ENCODE measurements around the gene PTK6. TPM values are rescaled to one million over a fixed set of nuclear protein-coding genes. Genes with fewer than 3 reads are reported as not detected.

Gene PTK6
- total RNA-seq, 2 experiments from 2014 or later = 0.13 to 2.0 TPM

DNA sequence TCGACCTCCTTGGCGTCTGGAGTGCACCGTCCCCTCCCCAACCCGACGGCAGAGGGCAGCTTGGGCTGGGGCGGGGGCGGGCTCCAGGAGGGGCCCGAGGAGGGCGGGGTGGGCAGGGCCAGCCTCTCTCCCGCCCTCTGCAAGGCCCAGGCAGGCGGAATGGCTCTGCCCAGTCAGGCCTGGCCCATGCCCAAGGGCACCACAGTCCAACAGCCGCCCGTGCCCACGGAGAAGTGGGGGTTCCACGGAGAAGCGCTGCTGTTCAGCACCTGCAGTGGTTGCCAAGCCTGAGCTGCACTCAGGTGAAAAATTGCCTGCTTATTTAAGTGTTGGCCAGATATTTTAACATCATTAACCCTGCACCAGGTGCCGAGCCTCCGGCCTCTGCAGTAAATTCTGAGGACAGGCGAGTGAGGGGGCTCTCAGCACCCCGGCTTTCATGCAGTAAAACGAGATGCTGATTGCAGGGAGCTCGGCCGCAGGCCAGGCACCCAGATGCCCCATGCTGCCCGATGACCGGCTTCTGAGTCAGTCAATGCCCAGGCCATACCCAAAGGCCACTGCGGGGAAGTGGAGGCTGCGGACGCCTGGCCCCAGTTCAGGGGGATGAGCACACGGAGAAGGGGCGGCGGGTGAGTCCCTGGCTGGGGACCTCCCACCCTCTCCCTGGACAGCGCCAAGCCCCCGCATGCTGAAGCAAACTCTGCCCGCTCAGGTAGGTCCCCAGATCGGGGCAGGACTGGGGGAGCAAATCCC lies 10.7 kb upstream of the PTK6 start, which contains the start of gene SRMS:
SRMS (minus strand) TSS at position 25 of the 756 bp plus-strand sequence. CDS start 286 bp downstream, outside the sequence.
- no peak within 1 kb of the TSS for H3K4me3 ChIP-seq (ENCODE audit: low read depth, low read length, poor library complexity, severe bottlenecking)
- no peak within 1 kb of the TSS for H3K27ac ChIP-seq (ENCODE audit: low read depth, low read length, poor library complexity, severe bottlenecking)
- no peak for DNase-seq (ENCODE audit: low spot score)
- no peaks in the 10 kb centered on the region for H3K36me3 ChIP-seq (ENCODE audit: insufficient read depth, low read length)
- H3K9me3 ChIP-seq (ENCODE audit: low read length) = no peaks in the 10 kb centered on the region
- H2AFZ ChIP-seq (ENCODE audit: low read length) = no peak within 1 kb of the TSS
- H3K4me2 ChIP-seq (ENCODE audit: low read length) = no peak within 1 kb of the TSS
- no peaks in the 10 kb centered on the region for H3K9me2 ChIP-seq (ENCODE audit: insufficient read depth, low read length)
- no peaks in the 10 kb centered on the region for H3K79me2 ChIP-seq (ENCODE audit: insufficient read depth, low read depth, low read length)
- H4K20me1 ChIP-seq (ENCODE audit: insufficient read depth, low read length) = no peaks in the 10 kb centered on the region
- POLR2A ChIA-PET = no interaction called here
- BruUV-seq (replicated peaks) = no TSS peak
- H3K4me1 ChIP-seq (ENCODE audit: insufficient read depth, low read length, poor library complexity, severe bottlenecking) = peaks cover 45% of the 10 kb centered on the region
- CTCF ChIA-PET (ENCODE audit: unreplicated experiment) = no interaction called here
- intact Hi-C loops (cut with micrococcal nuclease; ENCODE audit: unreplicated experiment) = no loop called here
- TF ChIP-seq EZH2phosphoT487 (IDR thresholded peaks at IDR 0.05; ENCODE audit: borderline replicate concordance, low read depth, low read length) (no peak), CTCF (conservative IDR thresholded peaks at IDR 0.05; ENCODE audit: low read length) (no peak)

DNA sequence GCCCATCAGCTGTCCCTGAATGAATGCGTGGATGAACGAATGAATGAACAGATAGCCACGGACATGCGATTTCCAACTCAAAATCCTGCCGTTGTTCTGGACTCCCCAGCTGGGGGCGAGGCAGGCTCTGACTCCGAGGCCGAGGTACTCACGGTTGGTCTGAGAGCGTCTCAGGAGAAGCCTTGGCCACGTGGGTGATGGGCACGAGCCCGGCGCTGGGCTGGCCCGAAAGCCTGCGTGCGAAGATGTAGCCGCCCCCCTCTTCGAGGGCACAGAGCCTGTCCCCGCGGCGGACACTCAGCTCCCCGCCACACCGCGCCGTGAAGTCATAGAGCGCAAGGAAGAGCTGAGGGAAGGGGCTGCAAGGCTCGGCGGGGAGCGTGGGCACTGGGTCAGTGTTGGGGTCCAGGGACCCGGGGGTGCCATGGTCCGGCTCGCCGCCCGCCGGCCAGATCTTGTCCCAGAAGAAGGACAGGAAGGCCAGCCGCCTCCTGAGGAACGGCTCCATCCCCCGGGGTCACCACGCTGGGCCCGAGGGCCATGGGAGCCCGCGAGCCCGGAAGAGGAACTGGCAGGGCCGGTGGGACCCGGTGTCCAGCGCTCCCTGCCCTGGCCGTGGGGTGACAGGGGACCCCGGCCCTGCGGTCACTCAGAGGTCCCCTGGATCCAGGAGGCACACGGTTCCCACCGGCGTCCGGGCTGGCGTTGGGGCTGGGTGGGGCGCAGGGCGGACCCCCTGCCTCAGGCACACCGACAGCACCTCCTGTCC lies 10.0 kb upstream of the PTK6 start:
- Histone ChIP-seq H2AFZ (ENCODE audit: low read length) (no peak overlapping the region), H3K4me1 (ENCODE audit: insufficient read depth, low read length, poor library complexity, severe bottlenecking) (peaks cover 44% of the 10 kb centered on the region), H3K36me3 (ENCODE audit: insufficient read depth, low read length) (no peaks in the 10 kb centered on the region), H3K4me2 (ENCODE audit: low read length) (no peak overlapping the region), H3K79me2 (ENCODE audit: insufficient read depth, low read depth, low read length) (no peaks in the 10 kb centered on the region), H3K9me3 (ENCODE audit: low read length) (no peaks in the 10 kb centered on the region), H4K20me1 (ENCODE audit: insufficient read depth, low read length) (no peaks in the 10 kb centered on the region), H3K4me3 (ENCODE audit: low read depth, low read length, poor library complexity, severe bottlenecking) (no peak overlapping the region), H3K9me2 (ENCODE audit: insufficient read depth, low read length) (no peaks in the 10 kb centered on the region), H3K27ac (ENCODE audit: low read depth, low read length, poor library complexity, severe bottlenecking) (no peak overlapping the region)
- CTCF ChIA-PET (ENCODE audit: unreplicated experiment) = no interaction called here
- intact Hi-C loops (cut with micrococcal nuclease; ENCODE audit: unreplicated experiment) = no loop called here
- no peak for DNase-seq (ENCODE audit: low spot score)
- no peak for TF ChIP-seq EZH2phosphoT487 (IDR thresholded peaks at IDR 0.05; ENCODE audit: borderline replicate concordance, low read depth, low read length)
- no peak for TF ChIP-seq CTCF (conservative IDR thresholded peaks at IDR 0.05; ENCODE audit: low read length)
- BruUV-seq (replicated peaks) = no TSS peak
- POLR2A ChIA-PET = no interaction called here
